Stimulated activated CD8-positive, alpha-beta memory T cell treated with anti-CD3 and anti-CD28 coated beads, Interleukin-4, amount 100 ng/mL, for 24 hours (primary cell): ENCODE measurements around the gene PSMA6.
"Not testable (repeated sequence)": the region's sequence is repeated elsewhere in the genome, so short reads cannot be mapped to it uniquely, and the experiment has no call there.

ENCODE experiments used
- DNase-seq: peaks from one replicate; pipeline ENCODE4 v3.0.0-alpha.2; 2020; ENCODE audit warnings: low read depth

Gene PSMA6

GRCh38 chr14:35326375-35326774 is 34.2 kb downstream of the PSMA6 start:
- no peak for DNase-seq

- no peak for DNase-seq
These were observed 39.7 kb downstream of the PSMA6 start for GRCh38 chr14:35331605-35332516.

GRCh38 chr14:35332517-35333263 is 40.5 kb downstream of the PSMA6 start:
- DNase-seq = peak; percentile 45

- DNase-seq = no peak
These were observed 41.1 kb downstream of the PSMA6 start for GRCh38 chr14:35333264-35333730.

GRCh38 chr14:35333797-35334743 is 41.9 kb downstream of the PSMA6 start:
- peak; percentile 36 for DNase-seq

- no peak for DNase-seq
These were observed 43.4 kb downstream of the PSMA6 start for GRCh38 chr14:35335388-35336092.

GRCh38 chr14:35336171-35336493 is 44.0 kb downstream of the PSMA6 start:
- DNase-seq = not testable (repeated sequence)

GRCh38 chr14:35336494-35337268 is 44.5 kb downstream of the PSMA6 start:
- DNase-seq = no peak

GRCh38 chr14:35337269-35338255 is 45.4 kb downstream of the PSMA6 start:
- no peak for DNase-seq

- DNase-seq = no peak
These were observed 46.7 kb downstream of the PSMA6 start for GRCh38 chr14:35338731-35339405.

GRCh38 chr14:35339761-35340406 is 47.7 kb downstream of the PSMA6 start:
- DNase-seq = no peak

- DNase-seq = no peak
These were observed 48.7 kb downstream of the PSMA6 start for GRCh38 chr14:35340616-35341453.

GRCh38 chr14:35341454-35341750 is 49.2 kb downstream of the PSMA6 start:
- DNase-seq = no peak

- no peak for DNase-seq
These were observed 49.7 kb downstream of the PSMA6 start for GRCh38 chr14:35341751-35342488.

GRCh38 chr14:35342489-35343010 is 50.4 kb downstream of the PSMA6 start:
- DNase-seq = no peak

- no peak for DNase-seq
These were observed 51.5 kb downstream of the PSMA6 start for GRCh38 chr14:35343702-35344101.
